ENCODE data around the gene FAM228A.

- TF ChIP-seq CTCF (IDR thresholded peaks at IDR 0.05) (no peak), POLR2A (IDR thresholded peaks at IDR 0.05) (no peak), POLR2AphosphoS5 (IDR thresholded peaks at IDR 0.05) (no peak)
Observed at GRCh38 chr2:24237313-24237712, 62.5 kb downstream of the FAM228A start.

All from prostate gland (tissue), 2 donors.